HG02759 (cell line): ENCODE results near the gene ANXA3.
"Not testable (repeated sequence)": the region's sequence is repeated elsewhere in the genome, so short reads cannot be mapped to it uniquely, and the experiment has no call there.

Experiments
- ATAC-seq: cut with Tn5 transposase; IDR thresholded peaks from one replicate; pipeline ENCODE4 v1.9.1; 2021; ENCODE audit warnings: mild to moderate bottlenecking, moderate library complexity; ENCODE audit not compliant: unreplicated experiment

Gene ANXA3

GRCh38 chr4:78551420-78552351, at the start of gene ANXA3:
Gene ANXA3, plus strand, starts transcription at chr4:78551770. Its CDS starts 2,704 bp downstream, at chr4:78554474.
- ATAC-seq = peak; percentile 68

GRCh38 chr4:78506260-78506659, 45.3 kb upstream of the ANXA3 start:
- ATAC-seq = not testable (repeated sequence)

- no peak for ATAC-seq
Measured at GRCh38 chr4:78509043-78509442, 42.5 kb upstream of the ANXA3 start.

- no peak for ATAC-seq
Measured at GRCh38 chr4:78510108-78510507, 41.5 kb upstream of the ANXA3 start.

GRCh38 chr4:78510681-78511080, 40.9 kb upstream of the ANXA3 start:
- no peak for ATAC-seq

GRCh38 chr4:78512357-78512920, 39.1 kb upstream of the ANXA3 start:
- no peak for ATAC-seq

GRCh38 chr4:78513411-78513975, 38.1 kb upstream of the ANXA3 start:
- ATAC-seq = no peak

- no peak for ATAC-seq
Measured at GRCh38 chr4:78517050-78517652, 34.4 kb upstream of the ANXA3 start.

- ATAC-seq = no peak
Measured at GRCh38 chr4:78518561-78518960, 33.0 kb upstream of the ANXA3 start.

GRCh38 chr4:78519962-78520361, 31.6 kb upstream of the ANXA3 start:
- ATAC-seq = no peak

GRCh38 chr4:78520808-78521226, 30.8 kb upstream of the ANXA3 start:
- ATAC-seq = no peak

- ATAC-seq = no peak
Measured at GRCh38 chr4:78524009-78524408, 27.6 kb upstream of the ANXA3 start.

GRCh38 chr4:78525559-78525958, 26.0 kb upstream of the ANXA3 start:
- no peak for ATAC-seq

GRCh38 chr4:78527103-78527502, 24.5 kb upstream of the ANXA3 start:
- no peak for ATAC-seq

GRCh38 chr4:78527555-78527954, 24.0 kb upstream of the ANXA3 start:
- ATAC-seq = no peak

- no peak for ATAC-seq
Measured at GRCh38 chr4:78528327-78528726, 23.2 kb upstream of the ANXA3 start.

- ATAC-seq = no peak
Measured at GRCh38 chr4:78529569-78530209, 21.9 kb upstream of the ANXA3 start.

- ATAC-seq = no peak
Measured at GRCh38 chr4:78532046-78532445, 19.5 kb upstream of the ANXA3 start.

GRCh38 chr4:78533854-78534253, 17.7 kb upstream of the ANXA3 start:
- ATAC-seq = no peak

- no peak for ATAC-seq
Measured at GRCh38 chr4:78534286-78534955, 17.1 kb upstream of the ANXA3 start.
